ENCODE results near the gene KRTAP2-4. TPM values are rescaled to one million over a fixed set of nuclear protein-coding genes. Genes with fewer than 3 reads are reported as not detected.
"Not testable (repeated sequence)": the region's sequence is repeated elsewhere in the genome, so short reads cannot be mapped to it uniquely, and the experiment has no call there.

KRTAP2-4 gene, protein sequence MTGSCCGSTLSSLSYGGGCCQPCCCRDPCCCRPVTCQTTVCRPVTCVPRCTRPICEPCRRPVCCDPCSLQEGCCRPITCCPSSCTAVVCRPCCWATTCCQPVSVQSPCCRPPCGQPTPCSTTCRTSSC
- not detected for total RNA-seq

DNA sequence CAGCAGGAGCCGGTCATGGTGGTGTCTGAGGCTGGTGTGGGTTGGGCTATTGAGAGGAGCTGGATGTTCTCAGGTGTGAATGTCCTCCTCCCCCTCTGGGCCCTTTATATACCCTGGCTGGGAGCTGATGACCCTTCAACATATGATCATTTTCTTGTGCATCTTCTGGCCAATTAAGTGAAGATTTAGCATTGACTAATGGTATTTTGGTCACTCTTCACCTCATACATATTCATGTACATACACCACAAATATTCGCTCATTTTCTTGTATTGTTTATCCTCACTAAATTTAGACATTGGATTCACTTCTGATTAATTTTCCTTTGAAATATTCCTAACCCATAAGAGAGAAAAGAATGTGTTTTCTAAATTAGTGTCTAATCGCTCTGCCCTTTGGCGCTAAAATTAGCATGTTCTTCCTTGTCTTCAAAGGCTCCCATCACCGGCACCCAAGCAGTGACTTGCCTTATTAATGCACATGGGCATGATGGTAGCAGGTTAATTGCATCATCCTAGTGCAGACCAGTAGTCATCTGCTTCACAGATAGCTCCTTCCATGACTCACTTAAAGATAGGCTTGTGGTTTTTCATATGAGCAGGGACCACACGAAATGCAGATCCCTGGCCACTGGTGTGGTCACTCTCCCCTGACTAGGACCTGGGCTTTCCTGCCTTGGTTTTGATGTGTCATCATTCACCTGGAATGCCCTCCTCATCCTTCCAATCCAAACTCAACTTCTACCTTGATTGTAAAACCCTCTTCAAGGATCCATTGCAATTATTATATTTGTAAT, at the start of gene KRTAP2-4:
KRTAP2-4 (minus strand) TSS at position 51 of the 796 bp plus-strand sequence; CDS start at position 17, 34 bp downstream.
- H3K36me3 ChIP-seq, result no peaks in the 10 kb centered on the region
- peaks cover 18 to 21% of the 10 kb centered on the region in 2 donors for H3K4me1 ChIP-seq (ENCODE audit: control insufficient read depth in 1 of 2, low read depth in 2 of 2)
- H3K4me3 ChIP-seq, result no peak within 1 kb of the TSS
- no peaks in the 10 kb centered on the region for H3K27me3 ChIP-seq (replicated peaks; ENCODE audit: insufficient read depth)
- DNase-seq (ENCODE audit: low spot score) (no peak), ATAC-seq (ENCODE audit: insufficient number of reproducible peaks, low FRiP score, low read depth) (no peak)
- no peaks in the 10 kb centered on the region for H3K9me3 ChIP-seq
- TF ChIP-seq, protein P1, sequence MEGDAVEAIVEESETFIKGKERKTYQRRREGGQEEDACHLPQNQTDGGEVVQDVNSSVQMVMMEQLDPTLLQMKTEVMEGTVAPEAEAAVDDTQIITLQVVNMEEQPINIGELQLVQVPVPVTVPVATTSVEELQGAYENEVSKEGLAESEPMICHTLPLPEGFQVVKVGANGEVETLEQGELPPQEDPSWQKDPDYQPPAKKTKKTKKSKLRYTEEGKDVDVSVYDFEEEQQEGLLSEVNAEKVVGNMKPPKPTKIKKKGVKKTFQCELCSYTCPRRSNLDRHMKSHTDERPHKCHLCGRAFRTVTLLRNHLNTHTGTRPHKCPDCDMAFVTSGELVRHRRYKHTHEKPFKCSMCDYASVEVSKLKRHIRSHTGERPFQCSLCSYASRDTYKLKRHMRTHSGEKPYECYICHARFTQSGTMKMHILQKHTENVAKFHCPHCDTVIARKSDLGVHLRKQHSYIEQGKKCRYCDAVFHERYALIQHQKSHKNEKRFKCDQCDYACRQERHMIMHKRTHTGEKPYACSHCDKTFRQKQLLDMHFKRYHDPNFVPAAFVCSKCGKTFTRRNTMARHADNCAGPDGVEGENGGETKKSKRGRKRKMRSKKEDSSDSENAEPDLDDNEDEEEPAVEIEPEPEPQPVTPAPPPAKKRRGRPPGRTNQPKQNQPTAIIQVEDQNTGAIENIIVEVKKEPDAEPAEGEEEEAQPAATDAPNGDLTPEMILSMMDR (IDR thresholded peaks at IDR 0.05), result no peak
- H3K27ac ChIP-seq, result no peak within 1 kb of the TSS

DNA sequence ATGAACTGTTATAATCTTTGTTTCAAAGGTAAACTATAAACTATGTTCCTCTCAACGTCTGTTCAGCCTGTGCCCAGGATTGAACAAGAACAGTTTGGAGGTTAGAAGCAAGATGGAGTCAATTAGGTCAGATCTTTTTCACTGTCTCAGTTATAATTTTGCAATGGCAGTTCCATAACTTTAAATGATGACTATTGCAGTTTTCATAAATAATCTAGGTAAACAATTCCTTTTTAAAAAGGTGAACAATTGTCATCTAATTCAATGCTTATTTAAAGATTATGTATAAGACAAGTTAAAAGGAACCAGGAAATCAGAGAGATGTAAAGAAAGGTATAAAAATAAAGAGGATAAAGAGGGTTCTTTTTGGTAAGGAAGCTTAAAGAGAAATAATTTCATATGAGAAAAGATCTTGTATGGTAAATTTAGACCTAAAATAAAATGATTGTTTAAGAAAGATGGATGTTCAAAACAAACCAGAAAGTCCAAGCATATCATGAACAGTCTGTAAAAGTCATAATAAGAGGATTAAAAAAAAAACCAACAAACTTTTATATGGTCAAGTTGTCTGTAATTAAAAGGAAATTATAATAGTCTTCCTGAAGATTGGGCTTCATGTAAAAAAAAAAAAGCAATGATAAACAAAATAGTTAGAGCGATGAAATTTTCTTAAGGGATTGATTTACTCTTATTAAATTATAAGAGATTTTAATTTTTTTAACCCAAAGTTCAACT, 45.6 kb upstream of the KRTAP2-4 start:
- H3K4me3 ChIP-seq, result no peak overlapping the region
- no peaks in the 10 kb centered on the region for H3K36me3 ChIP-seq
- TF ChIP-seq, protein P1 (IDR thresholded peaks at IDR 0.05), result no peak
- no peak overlapping the region for H3K27ac ChIP-seq
- H3K4me1 ChIP-seq (ENCODE audit: control insufficient read depth in 1 of 2, low read depth in 2 of 2), result no peaks in the 10 kb centered on the region
- ATAC-seq (ENCODE audit: insufficient number of reproducible peaks, low FRiP score, low read depth), result no peak
- no peak for DNase-seq (ENCODE audit: low spot score)
- H3K9me3 ChIP-seq, result no peaks in the 10 kb centered on the region
- H3K27me3 ChIP-seq (replicated peaks; ENCODE audit: insufficient read depth), result no peaks in the 10 kb centered on the region

DNA sequence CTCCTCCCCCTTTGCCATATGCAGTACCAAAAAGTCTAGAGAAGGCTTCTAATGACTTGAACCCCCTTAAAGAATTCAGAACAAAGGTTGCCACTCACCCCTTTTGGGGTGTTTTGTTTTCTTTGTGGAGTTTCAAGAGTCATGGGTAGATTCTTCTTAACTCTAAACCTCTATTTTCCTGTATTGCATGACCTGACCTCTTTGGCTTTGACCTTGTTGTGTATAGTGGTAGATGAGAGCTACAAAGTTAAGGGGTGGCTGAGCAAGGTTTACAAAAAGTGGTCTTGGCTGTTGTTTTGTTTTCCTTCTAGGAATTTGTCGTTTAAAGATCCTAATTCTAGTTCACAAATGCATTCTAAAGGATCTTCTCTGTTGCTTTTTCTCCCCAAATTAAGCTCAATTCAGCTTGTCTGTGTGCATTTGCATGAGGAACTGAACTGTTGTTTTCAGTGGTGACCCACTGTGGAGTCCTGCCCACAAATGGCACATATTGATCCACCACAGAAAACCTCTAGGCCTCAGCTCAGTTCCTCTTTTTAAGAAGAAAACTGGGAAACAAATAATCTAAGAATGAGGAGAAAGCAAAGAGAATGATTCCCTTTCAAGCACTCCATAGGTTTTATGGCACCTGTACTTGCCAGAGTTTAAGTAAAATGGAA, 43.2 kb upstream of the KRTAP2-4 start:
- not testable (repeated sequence) for ATAC-seq (ENCODE audit: insufficient number of reproducible peaks, low FRiP score, low read depth); H3K36me3 ChIP-seq; H3K27ac ChIP-seq

DNA sequence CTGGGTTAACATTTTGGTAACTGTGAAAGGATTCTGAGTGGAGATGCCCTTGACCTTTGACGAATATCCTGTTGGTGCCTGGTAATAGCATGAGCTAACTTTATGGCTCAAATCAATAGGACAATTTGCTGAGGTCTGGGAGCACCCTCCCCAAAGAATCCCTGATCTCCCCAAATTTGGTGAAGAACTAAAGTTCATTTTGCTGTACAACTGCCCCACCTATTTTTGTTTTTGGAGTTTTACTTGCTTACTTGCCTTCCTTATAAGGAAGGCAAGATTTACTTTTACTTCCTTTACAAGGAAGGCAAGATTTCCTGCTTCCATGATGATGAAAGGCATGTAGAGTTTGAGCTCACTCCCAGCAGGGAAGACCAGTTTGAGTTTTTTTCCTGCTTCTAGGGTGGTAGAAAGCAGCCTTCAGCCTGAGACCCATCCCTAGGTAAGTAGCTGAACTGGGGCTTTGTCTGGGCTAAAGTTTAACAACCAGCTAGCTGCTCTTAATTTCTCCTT, 42.3 kb upstream of the KRTAP2-4 start:
- no peaks in the 10 kb centered on the region for H3K9me3 ChIP-seq
- no peak overlapping the region for H3K27ac ChIP-seq
- TF ChIP-seq, protein P1 (IDR thresholded peaks at IDR 0.05), result no peak
- ATAC-seq (ENCODE audit: insufficient number of reproducible peaks, low FRiP score, low read depth), result no peak
- DNase-seq (ENCODE audit: low spot score), result no peak
- no peaks in the 10 kb centered on the region for H3K4me1 ChIP-seq (ENCODE audit: control insufficient read depth in 1 of 2, low read depth in 2 of 2)
- no peaks in the 10 kb centered on the region for H3K27me3 ChIP-seq (replicated peaks; ENCODE audit: insufficient read depth)
- H3K4me3 ChIP-seq, result no peak overlapping the region
- no peaks in the 10 kb centered on the region for H3K36me3 ChIP-seq

More for the DNA sequence above, 43.2 kb upstream of the KRTAP2-4 start:
- not testable (repeated sequence) for H3K27me3 ChIP-seq (replicated peaks; ENCODE audit: insufficient read depth); H3K4me1 ChIP-seq (ENCODE audit: control insufficient read depth in 1 of 2, low read depth in 2 of 2); H3K4me3 ChIP-seq; H3K9me3 ChIP-seq; DNase-seq (ENCODE audit: low spot score)

DNA sequence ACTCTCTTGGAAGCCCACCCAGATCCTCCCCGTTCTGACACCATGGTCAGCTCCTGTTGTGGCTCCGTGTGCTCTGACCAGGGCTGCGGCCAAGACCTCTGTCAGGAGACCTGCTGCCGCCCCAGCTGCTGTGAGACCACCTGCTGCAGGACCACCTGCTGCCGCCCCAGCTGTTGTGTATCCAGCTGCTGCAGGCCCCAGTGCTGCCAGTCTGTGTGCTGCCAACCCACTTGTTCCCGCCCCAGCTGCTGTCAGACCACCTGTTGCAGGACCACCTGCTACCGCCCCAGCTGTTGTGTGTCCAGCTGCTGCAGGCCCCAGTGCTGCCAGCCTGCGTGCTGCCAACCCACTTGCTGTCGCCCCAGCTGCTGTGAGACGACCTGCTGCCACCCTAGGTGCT, 39.7 kb upstream of the KRTAP2-4 start, which contains the start of gene KRTAP4-9:
KRTAP4-9 (plus strand) TSS at position 43 of the 400 bp plus-strand sequence; CDS start at position 43, 0 bp downstream.
- not testable (repeated sequence) for ATAC-seq (ENCODE audit: insufficient number of reproducible peaks, low FRiP score, low read depth); H3K27ac ChIP-seq; H3K27me3 ChIP-seq (replicated peaks; ENCODE audit: insufficient read depth); H3K9me3 ChIP-seq; DNase-seq (ENCODE audit: low spot score); H3K4me1 ChIP-seq (ENCODE audit: control insufficient read depth in 1 of 2, low read depth in 2 of 2); H3K36me3 ChIP-seq; H3K4me3 ChIP-seq

DNA sequence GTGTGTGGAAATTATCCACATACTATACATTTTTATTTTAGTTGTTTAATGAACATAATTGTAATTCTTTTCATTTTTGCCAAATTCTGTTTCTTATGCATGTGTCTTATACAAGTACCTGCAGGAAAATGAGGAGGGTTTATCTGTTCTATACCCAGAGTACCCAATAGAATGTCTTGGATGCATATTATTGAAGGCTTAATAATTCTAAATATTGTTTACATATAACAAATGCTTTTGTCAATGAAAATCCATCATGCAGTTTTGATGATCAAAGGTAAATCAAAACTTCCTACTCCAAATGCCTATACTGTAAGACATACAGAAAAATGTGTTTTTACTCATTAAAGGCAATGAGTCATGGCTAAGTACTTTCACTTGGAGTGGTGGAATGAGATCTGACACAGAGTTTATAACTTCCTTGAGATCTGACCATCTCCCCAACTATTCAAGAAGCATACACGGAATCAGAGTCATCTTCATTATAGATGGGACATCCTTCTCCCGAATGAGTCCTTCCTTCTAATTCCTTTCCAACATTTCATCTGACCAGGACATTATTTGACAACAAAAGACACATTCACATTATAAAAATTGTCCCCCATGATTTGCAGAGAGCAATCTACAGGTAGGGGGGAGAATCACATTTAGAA, 38.8 kb upstream of the KRTAP2-4 start:
- not testable (repeated sequence) for H3K27ac ChIP-seq; DNase-seq (ENCODE audit: low spot score); ATAC-seq (ENCODE audit: insufficient number of reproducible peaks, low FRiP score, low read depth); H3K4me1 ChIP-seq (ENCODE audit: control insufficient read depth in 1 of 2, low read depth in 2 of 2); H3K9me3 ChIP-seq; H3K27me3 ChIP-seq (replicated peaks; ENCODE audit: insufficient read depth); H3K4me3 ChIP-seq; H3K36me3 ChIP-seq
